DMS 273 (cell line): ENCODE data around the gene DHRS2.
"Not testable (repeated sequence)": the region's sequence is repeated elsewhere in the genome, so short reads cannot be mapped to it uniquely, and the experiment has no call there.

Experiments
- DNase-seq: peaks from one replicate; lab custom pipeline; 2025; ENCODE audit not compliant: unreplicated experiment; lab: John Stamatoyannopoulos, UW

DHRS2 gene

GRCh38 chr14:23675906-23676305, 39.7 kb downstream of the DHRS2 start:
- DNase-seq: no peak

GRCh38 chr14:23681337-23681736, 45.2 kb downstream of the DHRS2 start:
- DNase-seq: no peak

- DNase-seq: not testable (repeated sequence)
Observed at GRCh38 chr14:23689709-23690514, 53.7 kb downstream of the DHRS2 start.

- DNase-seq: no peak
Observed at GRCh38 chr14:23692416-23692815, 56.3 kb downstream of the DHRS2 start.

- no peak for DNase-seq
Observed at GRCh38 chr14:23693252-23693775, 57.1 kb downstream of the DHRS2 start.

GRCh38 chr14:23694085-23694948, 58.2 kb downstream of the DHRS2 start:
- peak; percentile 51 for DNase-seq
